Endothelial cell of umbilical vein (primary cell): ENCODE results near the gene DYNC2H1. TPM values are rescaled to one million over a fixed set of nuclear protein-coding genes. Genes with fewer than 3 reads are reported as not detected.
"Not testable (repeated sequence)": the region's sequence is repeated elsewhere in the genome, so short reads cannot be mapped to it uniquely, and the experiment has no call there.

ENCODE experiments used
- BruUV-seq: library from RNA; stranded (reverse); fragments of 400-500 nt; replicated peaks from 2 replicates; lab custom pipeline; 2021; lab: Mats Ljungman, UMichigan
- CTCF ChIA-PET: fragments of 300-600, 350-600 bp; sonication (Branson Sonifier 250); formaldehyde crosslinking; loops from one replicate; lab custom pipeline; 2021; ENCODE audit warnings: antibody characterized with exemption, inconsistent platforms; lab: Charles Lee
- POLR2A ChIA-PET: fragments of 300-600, 350-600 bp; sonication (Branson Sonifier 250); formaldehyde crosslinking; loops from one replicate; lab custom pipeline; 2021; ENCODE audit warnings: antibody characterized with exemption, inconsistent platforms; lab: Charles Lee
- DNase-seq: peaks from one replicate; pipeline ENCODE4 v3.0.0-alpha.2; 2011; ENCODE audit warnings: low read depth, low spot score
- FAIRE-seq: peaks from 2 replicates; lab custom pipeline; 2011; peaks lifted over from hg19 to GRCh38; lab: Jason Lieb, UNC
- H2AFZ ChIP-seq: 2 replicates; pipeline ENCODE4 v1.6.0; 2012; ENCODE audit warnings: low read depth, low read length, control low read depth, inconsistent platforms
- H3K27ac ChIP-seq: 2 replicates; pipeline ENCODE4 v1.5.1; 2011; ENCODE audit warnings: low read depth, mild to moderate bottlenecking, control low read depth, low read length, moderate library complexity; ENCODE audit not compliant: insufficient read depth
- H3K27me3 ChIP-seq, 2 experiments: 2 replicates each; pipeline versions ENCODE4 v1.6.0 to v1.6.1; 2011; ENCODE audit warnings: low read length in 2 of 2, mixed read lengths in 1 of 2; ENCODE audit not compliant: control insufficient read depth in 2 of 2, insufficient read depth in 2 of 2
- H3K36me3 ChIP-seq, 2 experiments: 2 replicates in 1 of 2; 3 replicates in 1 of 2; pipeline ENCODE4 v1.5.1; 2011; ENCODE audit warnings: low read length in 2 of 2, mild to moderate bottlenecking in 1 of 2, moderate library complexity in 1 of 2; ENCODE audit not compliant: control insufficient read depth in 2 of 2, insufficient read depth in 2 of 2; ENCODE audit errors: extremely low read depth in 1 of 2
- H3K4me1 ChIP-seq: 3 replicates; pipeline ENCODE4 v1.5.1; 2011; ENCODE audit warnings: mild to moderate bottlenecking, low read length; ENCODE audit not compliant: control insufficient read depth, insufficient read depth; ENCODE audit errors: extremely low read depth
- H3K4me2 ChIP-seq: 2 replicates; pipeline ENCODE4 v1.6.1; 2011; ENCODE audit warnings: low read length, control low read depth, mixed read lengths; ENCODE audit not compliant: insufficient read depth
- H3K4me3 ChIP-seq, 3 experiments: fragments of 200-600 bp in 1 of 3; sonication (generic), shearing (Covaris generic) in 1 of 3; replicated peaks in 1 of 3; 2 replicates each; pipeline ENCODE4 v1.5.1; 2011 to 2016; ENCODE audit warnings: control low read depth in 3 of 3, low read length in 3 of 3, mild to moderate bottlenecking in 2 of 3, inconsistent platforms in 1 of 3, low read depth in 1 of 3, moderate library complexity in 1 of 3; ENCODE audit not compliant: insufficient read depth in 1 of 3
- H3K79me2 ChIP-seq: 2 replicates; pipeline ENCODE4 v1.6.0; 2012; ENCODE audit warnings: low read length, inconsistent platforms; ENCODE audit not compliant: control insufficient read depth, insufficient read depth
- H3K9ac ChIP-seq: replicated peaks from 2 replicates; pipeline ENCODE3; 2011; ENCODE audit warnings: low read length, control low read depth; ENCODE audit not compliant: insufficient read depth; ENCODE audit errors: extremely low read depth
- H3K9me1 ChIP-seq: replicated peaks from 3 replicates; pipeline ENCODE4 v1.6.0; 2011; ENCODE audit warnings: mild to moderate bottlenecking, low read length; ENCODE audit not compliant: control insufficient read depth, insufficient read depth; ENCODE audit errors: extremely low read depth
- H3K9me3 ChIP-seq: replicated peaks from 2 replicates; pipeline ENCODE4 v1.5.1; 2012; ENCODE audit warnings: low read length, inconsistent platforms; ENCODE audit not compliant: control insufficient read depth, insufficient read depth
- H4K20me1 ChIP-seq: replicated peaks from 2 replicates; pipeline ENCODE3; 2011; ENCODE audit warnings: mild to moderate bottlenecking, low read length; ENCODE audit not compliant: control insufficient read depth, insufficient read depth; ENCODE audit errors: extremely low read depth
- EZH2 ChIP-seq: IDR thresholded peaks from 2 replicates; pipeline ENCODE4 v1.6.1; 2012; ENCODE audit warnings: borderline replicate concordance, low read depth, mild to moderate bottlenecking, moderate library complexity, low read length, inconsistent platforms; ENCODE audit not compliant: severe bottlenecking
- FOS ChIP-seq: IDR thresholded peaks from 2 replicates; pipeline ENCODE4 v1.6.1; 2011; ENCODE audit warnings: mild to moderate bottlenecking, low read length, moderate library complexity, borderline replicate concordance; ENCODE audit not compliant: insufficient read depth
- GATA2 ChIP-seq: IDR thresholded peaks from 2 replicates; pipeline ENCODE4 v1.7.0; 2011; ENCODE audit warnings: low read depth, mild to moderate bottlenecking, moderate library complexity, mixed read lengths, low read length; ENCODE audit not compliant: insufficient read length, insufficient read depth
- JUN ChIP-seq: IDR thresholded peaks from 2 replicates; pipeline ENCODE4 v1.6.1; 2011; ENCODE audit warnings: borderline replicate concordance, low read depth; ENCODE audit not compliant: insufficient read length, insufficient read depth
- MYC ChIP-seq: IDR thresholded peaks from one replicate; pipeline ENCODE4 v1.6.1; 2011; ENCODE audit warnings: mild to moderate bottlenecking, low read depth, low read length
- POLR2A ChIP-seq: IDR thresholded peaks from 2 replicates; pipeline ENCODE4 v1.6.1; 2012; ENCODE audit warnings: low read depth, mild to moderate bottlenecking, control low read depth, low read length
- POLR2AphosphoS5 ChIP-seq: IDR thresholded peaks from 2 replicates; pipeline ENCODE4 v1.6.1; 2012; ENCODE audit warnings: low read depth, mild to moderate bottlenecking, control low read depth, low read length, moderate library complexity; ENCODE audit not compliant: insufficient read depth
- dilution Hi-C: fragments of 300-500 bp; cut with MboI; formaldehyde crosslinking; loops from one replicate; pipeline ENCODE4 v1.15.0; 2019; ENCODE audit warnings: low sequenced_read_pairs; ENCODE audit not compliant: extremely low pct_ligation_motif_present
- intact Hi-C: fragments of 100-400 bp; cut with micrococcal nuclease; formaldehyde crosslinking; loops from one replicate; pipeline ENCODE4 v1.10.0; 2022
- polyA plus RNA-seq, 4 experiments: library from polyadenylated mRNA; depleted of rRNA in 3 of 4; stranded (reverse) in 3 of 4; unstranded in 1 of 4; fragments of >200 nt; gene quantifications; 2 replicates each; pipeline versions ENCODE4 v1.2.1 to v1.2.3, GENCODE V29; 2011 to 2012; ENCODE audit warnings: missing spikeins in 1 of 4
- total RNA-seq: library from RNA; stranded (reverse); gene quantifications from 2 replicates; pipeline ENCODE4 v1.2.3, GENCODE V29; 2021
- TF ChIP-seq, protein P1 (sequence below), 2 donors: IDR thresholded peaks; 1 replicate in 1 of 2; 2 replicates in 1 of 2; pipeline ENCODE4 v1.5.1; 2011; ENCODE audit warnings: low read length in 2 of 2, mild to moderate bottlenecking in 2 of 2, moderate library complexity in 2 of 2, control low read depth in 1 of 2, inconsistent platforms in 1 of 2, low read depth in 1 of 2; ENCODE audit not compliant: insufficient read depth in 1 of 2; ENCODE audit errors: extremely low read depth in 1 of 2
- TF ChIP-seq, protein P2 (sequence below): IDR thresholded peaks from 2 replicates; pipeline ENCODE4 v1.6.1; 2011; ENCODE audit not compliant: insufficient read depth, insufficient read length

Gene DYNC2H1
- total and polyA plus RNA-seq, 2 donors (not counting 3 experiments of a cell fraction or from before 2014, with no cell fraction given) = 1.9 to 4.2 TPM

DNA sequence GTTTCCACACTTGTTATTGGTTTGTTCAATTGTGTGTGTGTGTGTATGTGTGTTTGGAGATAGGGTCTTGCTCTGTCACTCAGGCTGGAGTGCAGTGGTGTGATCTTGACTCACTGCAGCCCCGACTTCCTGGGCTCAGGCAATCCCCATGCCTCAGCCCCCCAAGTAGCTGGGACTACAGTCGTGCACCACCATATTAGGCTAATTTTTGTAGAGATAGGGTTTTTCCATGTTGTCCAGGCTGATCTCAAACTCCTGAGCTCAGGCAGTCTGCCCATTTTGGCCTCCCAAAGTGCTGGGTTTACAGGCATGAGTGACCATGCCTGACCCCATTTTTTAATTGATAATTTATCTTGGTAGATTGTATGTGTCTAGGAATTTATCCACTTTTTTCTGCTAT lies 263.7 kb downstream of the DYNC2H1 start:
- H3K9me1 ChIP-seq = no peaks in the 10 kb centered on the region
- intact Hi-C loops (no loop called here), dilution Hi-C loops (no loop called here)
- TF ChIP-seq POLR2AphosphoS5 (no peak), GATA2 (no peak), EZH2 (no peak), FOS (no peak), MYC (no peak), POLR2A (no peak), JUN (no peak)
- TF ChIP-seq, protein P1, sequence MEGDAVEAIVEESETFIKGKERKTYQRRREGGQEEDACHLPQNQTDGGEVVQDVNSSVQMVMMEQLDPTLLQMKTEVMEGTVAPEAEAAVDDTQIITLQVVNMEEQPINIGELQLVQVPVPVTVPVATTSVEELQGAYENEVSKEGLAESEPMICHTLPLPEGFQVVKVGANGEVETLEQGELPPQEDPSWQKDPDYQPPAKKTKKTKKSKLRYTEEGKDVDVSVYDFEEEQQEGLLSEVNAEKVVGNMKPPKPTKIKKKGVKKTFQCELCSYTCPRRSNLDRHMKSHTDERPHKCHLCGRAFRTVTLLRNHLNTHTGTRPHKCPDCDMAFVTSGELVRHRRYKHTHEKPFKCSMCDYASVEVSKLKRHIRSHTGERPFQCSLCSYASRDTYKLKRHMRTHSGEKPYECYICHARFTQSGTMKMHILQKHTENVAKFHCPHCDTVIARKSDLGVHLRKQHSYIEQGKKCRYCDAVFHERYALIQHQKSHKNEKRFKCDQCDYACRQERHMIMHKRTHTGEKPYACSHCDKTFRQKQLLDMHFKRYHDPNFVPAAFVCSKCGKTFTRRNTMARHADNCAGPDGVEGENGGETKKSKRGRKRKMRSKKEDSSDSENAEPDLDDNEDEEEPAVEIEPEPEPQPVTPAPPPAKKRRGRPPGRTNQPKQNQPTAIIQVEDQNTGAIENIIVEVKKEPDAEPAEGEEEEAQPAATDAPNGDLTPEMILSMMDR (IDR thresholded peaks at IDR 0.05; ENCODE audit: extremely low read depth in 1 of 2, insufficient read depth in 1 of 2, low read depth in 1 of 2, low read length in 2 of 2) = no peak
- TF ChIP-seq, protein P2, sequence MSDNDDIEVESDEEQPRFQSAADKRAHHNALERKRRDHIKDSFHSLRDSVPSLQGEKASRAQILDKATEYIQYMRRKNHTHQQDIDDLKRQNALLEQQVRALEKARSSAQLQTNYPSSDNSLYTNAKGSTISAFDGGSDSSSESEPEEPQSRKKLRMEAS = no peak
- H3K4me2 ChIP-seq = no peak overlapping the region
- no peaks in the 10 kb centered on the region for H3K9me3 ChIP-seq
- no peak for DNase-seq
- H3K4me3 ChIP-seq = no peak overlapping the region
- BruUV-seq = no TSS peak
- no peak overlapping the region for H3K27ac ChIP-seq
- no peaks in the 10 kb centered on the region for H4K20me1 ChIP-seq
- H3K36me3 ChIP-seq = no peaks in the 10 kb centered on the region
- FAIRE-seq = no peak
- no peaks in the 10 kb centered on the region for H3K79me2 ChIP-seq
- ChIA-PET POLR2A (no interaction called here), CTCF (no interaction called here)
- no peak overlapping the region for H2AFZ ChIP-seq
- no peaks in the 10 kb centered on the region for H3K27me3 ChIP-seq
- no peaks in the 10 kb centered on the region for H3K4me1 ChIP-seq
- H3K9ac ChIP-seq = no peak overlapping the region

DNA sequence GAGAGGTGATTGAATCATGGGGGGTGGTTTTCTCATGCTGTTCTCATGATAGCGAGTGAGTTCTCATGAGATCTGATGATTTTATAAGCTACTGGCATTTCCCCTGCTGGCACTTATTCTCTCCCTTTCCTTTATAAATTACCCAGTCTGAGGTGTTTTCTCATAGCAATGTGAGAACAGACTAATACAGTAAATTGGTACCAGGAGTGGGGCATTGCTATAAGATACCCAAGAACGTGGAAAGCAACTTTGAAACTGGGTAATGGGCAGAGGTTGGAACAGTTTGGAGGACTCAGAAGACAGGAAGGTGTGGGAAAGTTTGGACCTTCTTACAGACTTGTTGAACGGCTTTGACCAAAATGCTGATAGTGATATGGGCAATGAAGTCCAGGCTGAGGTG lies 265.0 kb downstream of the DYNC2H1 start:
- POLR2A ChIA-PET, FAIRE-seq, H3K4me1 ChIP-seq, H3K79me2 ChIP-seq, dilution Hi-C loops, H3K36me3 ChIP-seq, H3K4me3 ChIP-seq, H3K4me2 ChIP-seq, H2AFZ ChIP-seq, H3K9me1 ChIP-seq, BruUV-seq, H3K9ac ChIP-seq, H3K9me3 ChIP-seq, H3K27me3 ChIP-seq, H3K27ac ChIP-seq, intact Hi-C loops, H4K20me1 ChIP-seq, DNase-seq: not testable (repeated sequence)
- CTCF ChIA-PET = interaction anchor here (0.7 kb wide), 1 partner anchor 167 kb away, joined by 3 read pairs; no protein-coding TSS in a partner anchor
